NCI-H2196 (cell line): ENCODE measurements around the gene KRT14.
"Not testable (repeated sequence)": the region's sequence is repeated elsewhere in the genome, so short reads cannot be mapped to it uniquely, and the experiment has no call there.

Experiments used
- DNase-seq: peaks from one replicate; lab custom pipeline; 2025; ENCODE audit not compliant: unreplicated experiment; lab: John Stamatoyannopoulos, UW

The KRT14 gene

DNA sequence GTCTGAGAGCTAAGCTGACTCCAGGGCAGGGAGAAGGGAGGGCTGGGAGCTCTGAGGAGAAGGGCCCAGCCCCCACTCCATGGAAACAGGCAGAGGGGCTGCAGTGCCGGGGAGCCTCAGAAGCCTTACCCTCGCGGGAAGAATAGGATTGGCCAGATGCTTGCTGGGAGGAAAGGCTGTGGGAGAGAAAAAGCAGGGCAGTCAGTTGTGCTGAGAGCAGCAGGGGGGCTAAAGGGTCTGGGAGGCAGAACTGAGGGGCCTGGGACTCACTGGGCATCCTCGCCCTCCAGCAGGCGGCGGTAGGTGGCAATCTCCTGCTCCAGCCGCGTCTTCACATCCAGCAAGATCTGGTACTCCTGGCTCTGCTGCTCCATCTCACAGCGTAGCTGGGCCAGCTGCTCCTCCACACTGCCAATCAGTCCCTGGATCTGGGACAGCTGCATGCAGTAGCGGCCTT lies 23.4 kb upstream of the KRT14 start:
- DNase-seq, result not testable (repeated sequence)

- DNase-seq, result not testable (repeated sequence)
Measured at GRCh38 chr17:41606930-41607329, 20.2 kb upstream of the KRT14 start.

DNA sequence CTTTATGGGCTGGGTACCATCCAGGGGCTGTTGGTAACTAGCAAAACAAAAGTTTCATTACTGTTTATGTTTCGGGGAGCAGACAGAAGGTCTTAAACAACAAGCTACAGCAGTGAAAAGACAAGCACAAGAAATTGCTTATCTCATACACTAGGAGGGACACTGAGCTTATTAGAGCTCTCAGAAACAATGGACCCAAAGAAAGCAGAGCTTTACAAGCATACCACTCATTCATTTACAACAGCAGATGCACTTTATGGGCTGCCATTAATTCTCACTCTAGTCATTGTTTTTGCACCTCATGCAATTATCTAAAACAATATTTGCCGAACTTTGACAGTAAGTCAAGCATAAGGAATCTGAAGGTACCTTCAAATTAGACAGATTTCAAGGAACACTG lies 15.8 kb upstream of the KRT14 start:
- no peak for DNase-seq

DNA sequence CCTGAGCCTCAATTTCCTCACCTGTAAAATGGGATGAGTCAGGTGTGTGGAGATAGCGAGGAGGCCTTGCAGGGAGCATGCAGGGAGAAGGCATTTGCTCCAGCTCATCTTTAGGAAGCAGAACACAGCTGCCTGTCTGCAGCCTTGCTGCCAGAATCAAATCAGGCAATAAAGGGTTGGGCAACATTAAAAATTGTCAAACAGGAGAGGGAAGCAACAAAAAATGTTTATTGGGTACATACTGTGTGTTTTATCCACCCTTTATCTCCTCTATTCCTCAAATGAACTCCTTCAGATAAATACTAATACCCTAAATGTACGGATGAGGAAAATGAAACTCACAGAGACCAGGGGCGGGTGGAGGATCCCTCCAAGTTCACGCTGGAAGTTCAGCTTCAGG lies 13.6 kb upstream of the KRT14 start:
- DNase-seq, result no peak

- no peak for DNase-seq
Measured at GRCh38 chr17:41599680-41600079, 13.0 kb upstream of the KRT14 start.

- DNase-seq, result no peak
Measured at GRCh38 chr17:41595585-41595984, 8.9 kb upstream of the KRT14 start.

GRCh38 chr17:41594363-41594915 lies 7.7 kb upstream of the KRT14 start:
- no peak for DNase-seq

DNA sequence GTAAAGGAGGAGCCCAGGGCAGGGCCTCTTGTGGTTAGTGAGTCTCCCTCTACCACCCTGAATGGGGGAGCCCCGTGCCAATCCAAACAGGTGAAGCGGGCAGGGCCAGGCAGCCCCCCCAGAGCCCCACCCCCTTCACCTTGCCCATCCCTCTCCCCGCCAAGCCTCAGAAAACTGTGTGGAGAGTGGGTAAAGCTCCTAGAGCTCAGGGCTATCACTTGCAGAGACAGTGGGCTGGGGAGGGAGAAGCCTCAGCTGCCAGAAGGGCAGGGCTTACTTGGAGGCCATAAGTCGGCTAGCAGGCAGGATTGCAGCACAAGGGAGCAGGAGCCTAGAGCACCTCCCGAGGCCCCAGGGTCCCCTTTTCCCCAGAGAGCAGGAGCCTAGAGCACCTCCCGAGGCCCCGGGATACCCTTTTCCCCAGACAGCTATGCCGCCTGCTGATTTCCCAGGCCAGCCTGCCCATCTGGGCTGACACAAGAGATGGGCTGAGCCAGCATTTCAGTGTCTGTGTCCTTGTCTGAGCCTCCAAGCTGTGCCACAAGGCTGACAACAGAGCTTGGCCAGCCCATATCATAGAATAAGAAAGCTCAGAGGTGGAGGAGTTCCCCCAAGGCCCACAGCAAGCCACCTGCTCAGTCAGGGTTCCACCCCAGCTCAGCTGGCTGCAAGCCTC lies 6.7 kb upstream of the KRT14 start:
- DNase-seq, result no peak

DNA sequence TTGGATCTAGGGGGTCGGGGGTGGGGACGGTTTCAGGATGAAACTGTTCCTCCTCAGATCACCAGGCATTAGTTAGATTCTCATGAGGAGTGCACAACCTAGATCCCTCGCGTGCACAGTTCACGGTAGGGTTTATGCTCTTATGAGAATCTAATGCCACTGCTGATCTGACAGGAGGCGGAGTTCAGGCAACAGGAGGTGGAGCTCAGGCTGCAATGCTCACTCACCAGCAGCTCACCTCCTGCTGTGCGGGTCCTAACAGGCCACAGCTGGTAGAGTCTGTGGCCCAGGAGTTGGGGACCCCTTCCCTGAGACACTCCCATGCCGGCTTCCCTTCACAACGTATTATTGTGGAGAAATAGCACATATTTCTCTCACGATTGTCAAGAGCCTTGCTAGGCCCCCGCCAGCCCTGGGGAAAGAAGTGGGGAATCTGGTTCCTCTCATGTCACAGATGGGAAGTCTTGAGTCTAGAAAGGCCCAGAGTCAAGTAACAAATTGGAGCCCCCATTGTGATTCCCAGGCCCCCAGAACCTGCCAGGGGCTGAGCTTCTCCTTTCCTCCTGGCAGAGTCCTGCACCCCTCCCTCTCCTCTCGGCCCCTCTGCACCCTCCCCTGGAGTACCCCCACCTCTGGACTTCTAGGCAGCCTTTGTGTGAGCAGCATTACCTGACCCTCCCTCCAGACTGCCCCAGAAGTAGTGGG lies 6.1 kb upstream of the KRT14 start:
- no peak for DNase-seq

DNA sequence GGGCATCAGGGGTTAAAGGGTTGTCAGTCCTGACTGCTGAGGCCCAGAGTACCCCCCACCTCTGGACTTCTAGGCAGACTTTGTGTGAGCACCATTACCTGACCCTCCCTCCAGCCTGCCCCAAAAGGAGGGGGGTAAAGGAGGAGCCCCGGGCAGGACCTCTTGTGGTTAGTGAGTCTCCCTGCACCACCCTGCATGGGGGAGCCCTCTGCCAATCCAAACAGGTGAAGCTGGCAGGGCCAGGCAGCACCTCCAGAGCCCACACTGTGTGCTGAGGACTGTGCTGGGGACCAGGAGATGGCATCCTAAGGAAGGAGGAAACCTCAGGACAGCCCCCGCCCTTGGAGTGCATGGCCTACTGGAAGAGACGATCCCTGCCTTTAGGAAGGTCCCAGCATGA lies 2.6 kb upstream of the KRT14 start:
- no peak for DNase-seq

DNA sequence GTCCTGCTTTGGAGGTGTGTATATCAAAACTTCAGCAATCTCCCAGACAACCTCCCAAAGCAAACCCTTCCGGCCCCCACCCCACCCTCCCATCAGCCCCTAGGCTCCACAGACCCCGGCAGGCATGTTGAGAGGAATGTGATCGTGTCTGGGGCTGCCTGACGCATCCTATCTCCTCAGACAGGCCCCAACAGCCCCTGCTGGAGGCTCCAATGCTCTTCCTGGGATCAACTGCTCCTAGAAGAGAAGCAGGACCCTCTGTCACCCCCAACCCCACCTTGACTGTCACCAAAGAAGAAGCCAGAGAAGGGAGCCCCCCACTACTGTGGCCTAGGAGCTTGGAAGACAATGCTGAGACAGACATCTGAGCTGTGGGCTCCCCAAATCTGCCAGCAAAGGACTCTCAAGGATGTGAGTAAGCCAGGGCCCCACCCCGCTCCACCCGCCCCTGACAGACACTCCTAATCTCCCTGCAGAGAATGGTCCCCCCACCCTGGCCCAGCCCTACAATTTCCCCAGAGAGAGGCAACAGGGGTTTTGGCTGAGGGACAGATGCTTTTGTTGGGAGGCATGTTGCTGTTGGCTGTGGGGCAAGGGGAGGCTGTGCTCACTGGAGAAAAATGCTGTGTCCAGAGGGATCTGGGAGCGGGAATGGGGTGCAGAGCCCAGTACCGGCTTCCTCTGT lies 1.6 kb upstream of the KRT14 start:
- DNase-seq, result no peak

GRCh38 chr17:41585301-41586056 lies 1.2 kb downstream of the KRT14 start:
- no peak for DNase-seq

- not testable (repeated sequence) for DNase-seq
Measured at GRCh38 chr17:41584331-41584927, 2.3 kb downstream of the KRT14 start.

DNA sequence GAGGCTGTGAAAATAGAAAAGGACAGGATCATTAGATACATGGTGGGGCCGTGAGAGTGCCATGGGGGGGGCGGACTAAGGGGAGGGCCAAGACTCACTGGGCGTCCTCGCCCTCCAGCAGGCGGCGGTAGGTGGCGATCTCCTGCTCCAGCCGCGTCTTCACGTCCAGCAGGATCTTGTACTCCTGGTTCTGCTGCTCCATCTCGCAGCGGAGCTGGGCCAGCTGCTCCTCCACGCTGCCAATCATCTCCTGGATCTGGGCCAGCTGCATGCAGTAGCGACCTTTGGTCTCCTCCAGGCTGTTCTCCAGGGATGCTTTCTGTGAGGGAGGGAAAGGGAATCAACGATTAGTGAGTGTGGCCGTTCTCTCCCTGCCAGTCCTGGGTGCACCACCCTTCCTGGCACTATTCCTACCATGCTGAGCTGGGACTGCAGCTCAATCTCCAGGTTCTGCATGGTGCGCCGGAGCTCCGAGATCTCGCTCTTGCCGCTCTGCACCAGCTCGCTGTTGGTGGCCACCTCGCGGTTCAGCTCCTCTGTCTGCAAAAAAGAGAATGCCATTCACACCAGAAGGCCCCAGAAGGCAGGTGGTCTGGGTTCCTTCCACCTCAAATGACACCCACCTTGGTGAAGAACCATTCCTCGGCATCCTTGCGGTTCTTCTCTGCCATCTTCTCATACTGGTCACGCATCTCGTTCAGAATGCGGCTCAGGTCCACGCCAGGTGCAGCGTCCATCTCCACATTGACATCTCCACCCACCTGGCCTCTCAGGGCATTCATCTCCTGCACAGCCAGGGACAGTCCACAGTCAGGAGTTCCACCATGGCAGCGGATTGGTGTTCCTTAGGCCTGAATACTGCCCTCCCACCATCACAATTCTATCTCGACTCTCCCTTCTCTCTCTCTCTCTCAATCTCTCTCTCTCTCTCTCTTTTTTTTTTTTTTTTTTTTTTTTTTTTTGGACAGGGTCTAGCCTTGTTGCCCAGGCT lies 3.3 kb downstream of the KRT14 start:
- no peak for DNase-seq

DNA sequence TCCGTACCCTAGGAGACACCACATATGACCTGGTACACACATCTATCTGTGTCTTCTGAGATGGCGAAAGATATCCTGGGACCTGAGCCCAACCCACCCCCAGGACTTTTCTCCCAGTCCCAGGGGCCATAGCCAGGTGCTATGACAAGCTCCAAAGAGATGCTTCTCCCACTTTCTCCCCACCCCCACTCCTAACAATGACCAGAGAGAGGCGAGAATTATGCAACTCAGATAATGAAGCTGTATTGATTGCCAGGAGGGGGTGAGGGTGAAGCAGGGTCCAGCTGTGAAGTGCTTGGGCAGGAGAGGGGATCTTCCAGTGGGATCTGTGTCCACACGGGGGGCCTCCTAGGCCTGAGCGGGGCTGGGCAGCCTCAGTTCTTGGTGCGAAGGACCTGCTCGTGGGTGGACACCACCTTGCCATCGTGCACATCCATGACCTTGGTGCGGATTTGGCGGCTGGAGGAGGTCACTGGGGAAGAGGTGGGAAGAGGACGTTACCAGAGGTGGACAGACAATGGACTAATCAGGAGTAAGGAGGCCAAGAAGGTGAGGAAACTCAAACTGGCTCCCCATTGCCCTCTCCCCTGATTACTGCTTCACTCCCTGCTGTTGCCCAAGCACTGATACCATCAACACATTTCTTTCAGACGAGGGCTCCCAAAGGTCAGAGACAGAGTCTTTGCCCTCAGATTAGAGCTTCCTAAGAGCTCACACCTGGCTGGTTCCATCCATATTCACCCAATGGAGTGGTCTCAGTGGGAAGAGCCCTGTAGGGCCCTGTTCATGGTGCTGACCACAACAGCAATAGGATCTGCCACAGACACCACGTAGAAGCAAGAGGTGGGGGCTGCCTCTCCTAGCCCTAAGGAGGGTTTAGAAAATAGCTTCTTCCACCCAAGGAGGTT lies 4.4 kb downstream of the KRT14 start:
- DNase-seq, result not testable (repeated sequence)

- no peak for DNase-seq
Measured at GRCh38 chr17:41581366-41582060, 5.2 kb downstream of the KRT14 start.

DNA sequence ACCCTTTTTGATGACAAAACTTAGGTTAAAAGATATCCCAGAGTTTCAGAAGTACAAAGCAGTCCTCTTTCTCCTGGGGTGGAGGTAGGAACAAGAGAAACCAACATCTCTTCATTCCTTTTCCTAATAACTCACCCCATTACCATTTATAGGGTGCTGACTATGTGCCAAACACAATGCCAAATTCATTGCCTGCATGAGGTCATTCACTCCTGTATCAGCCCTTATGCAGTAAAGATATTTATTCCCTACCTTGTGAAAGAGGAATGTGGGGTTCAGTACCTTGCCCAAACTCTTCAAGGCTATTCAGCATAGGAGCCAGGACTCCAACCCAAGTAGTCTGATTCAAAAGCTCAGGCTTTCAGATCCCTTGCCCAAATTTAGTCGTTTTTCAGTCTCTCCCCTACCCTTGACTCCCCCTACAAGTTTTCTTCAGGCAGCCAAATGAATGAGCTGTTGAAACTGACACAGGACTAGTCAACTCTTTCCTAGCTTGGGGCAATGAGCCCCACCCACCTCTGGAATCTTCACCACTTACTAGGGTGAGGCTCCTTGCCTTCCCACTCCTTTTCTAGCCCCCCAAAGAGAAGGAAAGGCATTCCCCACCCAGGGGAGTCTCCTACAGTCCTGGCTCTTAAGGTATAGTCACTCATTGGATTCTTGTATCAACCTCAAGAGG lies 5.9 kb downstream of the KRT14 start:
- no peak for DNase-seq
